GM23338 (cell line): ENCODE measurements around the gene UGT1A10.
"Not testable (repeated sequence)": the region's sequence is repeated elsewhere in the genome, so short reads cannot be mapped to it uniquely, and the experiment has no call there.

Experiments
- CREB1 ChIP-seq: fragments of 250-450 bp; sonication (Bioruptor Pico); IDR thresholded peaks from 2 replicates; pipeline ENCODE4 v1.5.0; 2020; ENCODE audit warnings: low read depth, mild to moderate bottlenecking, moderate library complexity
- CTCF ChIP-seq, 2 experiments: fragments of 200-600 bp in 1 of 2; sonication (generic) in 1 of 2; conservative IDR thresholded peaks; 2 replicates each; pipeline versions ENCODE4 v1.5.1 to v1.6.1; 2016 to 2017; ENCODE audit warnings: antibody characterized with exemption in 2 of 2, low read depth in 2 of 2, mild to moderate bottlenecking in 2 of 2, moderate library complexity in 1 of 2
- ETS1 ChIP-seq: IDR thresholded peaks from 2 replicates; pipeline ENCODE4 v1.6.1; 2016; ENCODE audit warnings: antibody characterized with exemption
- EZH2 ChIP-seq: fragments of 200-600 bp; sonication (generic); IDR thresholded peaks from one replicate; pipeline ENCODE4 v1.8.0; 2017; ENCODE audit warnings: antibody characterized with exemption, mild to moderate bottlenecking, low read depth; ENCODE audit not compliant: unreplicated experiment
- EZH2phosphoT487 ChIP-seq: fragments of 200-600 bp; sonication (generic); IDR thresholded peaks from one replicate; pipeline ENCODE4 v1.8.1; 2018; ENCODE audit warnings: antibody characterized with exemption; ENCODE audit not compliant: unreplicated experiment
- NANOG ChIP-seq: IDR thresholded peaks from 2 replicates; pipeline ENCODE4 v1.6.1; 2016; ENCODE audit warnings: antibody characterized with exemption, borderline replicate concordance
- POLR2AphosphoS5 ChIP-seq: IDR thresholded peaks from 2 replicates; pipeline ENCODE4 v1.6.1; 2016; ENCODE audit warnings: antibody characterized with exemption, low read depth
- REST ChIP-seq: IDR thresholded peaks from one replicate; pipeline ENCODE4 v1.6.1; 2018; ENCODE audit warnings: antibody characterized with exemption; ENCODE audit not compliant: unreplicated experiment
- ZNF114 ChIP-seq: fragments of 250-450 bp; sonication (Bioruptor Pico); IDR thresholded peaks from 2 replicates; pipeline ENCODE4 v1.5.0; 2020; ENCODE audit warnings: mild to moderate bottlenecking, moderate library complexity

GRCh38 chr2:233646033-233646432, 9.8 kb downstream of the UGT1A10 start:
- TF ChIP-seq CTCF (conservative IDR thresholded peaks at IDR 0.05; ENCODE audit: low read depth in 2 of 2); EZH2; REST; POLR2AphosphoS5; ZNF114 (CRISPR knock-in tag); CREB1 (CRISPR knock-in tag); EZH2phosphoT487; NANOG; ETS1: not testable (repeated sequence)
